MCF 10A (cell line): ENCODE data around the gene ACTL8. TPM values are rescaled to one million over a fixed set of nuclear protein-coding genes. Genes with fewer than 3 reads are reported as not detected.

Experiments
- BruUV-seq: library from RNA; stranded (reverse); fragments of 400-500 nt; replicated peaks from 2 replicates; lab custom pipeline; 2021; lab: Mats Ljungman, UMichigan
- CTCF ChIA-PET: fragments of 300-600 bp; sonication (Branson Sonifier 250); formaldehyde crosslinking; extraction: SDS; loops from one replicate; lab custom pipeline; 2021; ENCODE audit warnings: antibody characterized with exemption, inconsistent platforms; lab: Yijun Ruan, JAX
- POLR2A ChIA-PET: fragments of 300-600, 350-650 bp; sonication (Branson Sonifier 250); formaldehyde crosslinking; extraction: SDS; loops from one replicate; lab custom pipeline; 2020; ENCODE audit warnings: antibody characterized with exemption, inconsistent platforms; lab: Yijun Ruan, JAX
- DNase-seq: peaks from one replicate; pipeline ENCODE4 v3.0.0-alpha.2; 2018; ENCODE audit not compliant: unreplicated experiment
- H3K27ac Mint-ChIP-seq: one replicate; pipeline ENCODE4 v1.8.0; 2022; ENCODE audit warnings: mild to moderate bottlenecking, low read depth, mixed read lengths; ENCODE audit not compliant: unreplicated experiment
- H3K27me3 Mint-ChIP-seq: one replicate; pipeline ENCODE4 v1.8.0; 2022; ENCODE audit warnings: mixed read lengths; ENCODE audit not compliant: insufficient read depth, unreplicated experiment
- H3K36me3 Mint-ChIP-seq: one replicate; pipeline ENCODE4 v1.8.0; 2022; ENCODE audit warnings: mild to moderate bottlenecking, moderate library complexity, mixed read lengths; ENCODE audit not compliant: insufficient read depth, unreplicated experiment
- H3K4me1 Mint-ChIP-seq: one replicate; pipeline ENCODE4 v1.8.0; 2022; ENCODE audit warnings: mixed read lengths; ENCODE audit not compliant: insufficient read depth, unreplicated experiment
- H3K4me3 Mint-ChIP-seq: one replicate; pipeline ENCODE4 v1.8.0; 2022; ENCODE audit warnings: mild to moderate bottlenecking, moderate library complexity, mixed read lengths; ENCODE audit not compliant: unreplicated experiment
- H3K9me3 Mint-ChIP-seq: one replicate; pipeline ENCODE4 v1.8.0; 2022; ENCODE audit warnings: mixed read lengths; ENCODE audit not compliant: unreplicated experiment
- CTCF ChIP-seq: fragments of 200-600 bp; IDR thresholded peaks from one replicate; pipeline ENCODE4 v1.8.0; 2022; ENCODE audit warnings: antibody characterized with exemption, mild to moderate bottlenecking; ENCODE audit not compliant: unreplicated experiment
- intact Hi-C: fragments of 100-400 bp; cut with micrococcal nuclease; formaldehyde crosslinking; loops from 2 replicates; pipeline ENCODE4 v1.14.1; 2022
- total RNA-seq: library from RNA; stranded (reverse); gene quantifications from 2 replicates; pipeline ENCODE4 v1.2.3, GENCODE V29; 2022

The ACTL8 gene
- total RNA-seq, 1 experiment from 2014 or later = 0.23 TPM

- H3K27me3 Mint-ChIP-seq = peaks cover 12% of the 10 kb centered on the region
- no peaks in the 10 kb centered on the region for H3K4me1 Mint-ChIP-seq
- H3K4me3 Mint-ChIP-seq = no peak overlapping the region
- DNase-seq = no peak
- H3K9me3 Mint-ChIP-seq = no peaks in the 10 kb centered on the region
- intact Hi-C loops = no loop called here
- ChIA-PET POLR2A (no interaction called here), CTCF (no interaction called here)
- TF ChIP-seq CTCF = no peak
- no TSS peak for BruUV-seq
- no peak overlapping the region for H3K27ac Mint-ChIP-seq
- H3K36me3 Mint-ChIP-seq = no peaks in the 10 kb centered on the region
Observed at GRCh38 chr1:17711577-17711910, 43.6 kb upstream of the ACTL8 start.

DNA sequence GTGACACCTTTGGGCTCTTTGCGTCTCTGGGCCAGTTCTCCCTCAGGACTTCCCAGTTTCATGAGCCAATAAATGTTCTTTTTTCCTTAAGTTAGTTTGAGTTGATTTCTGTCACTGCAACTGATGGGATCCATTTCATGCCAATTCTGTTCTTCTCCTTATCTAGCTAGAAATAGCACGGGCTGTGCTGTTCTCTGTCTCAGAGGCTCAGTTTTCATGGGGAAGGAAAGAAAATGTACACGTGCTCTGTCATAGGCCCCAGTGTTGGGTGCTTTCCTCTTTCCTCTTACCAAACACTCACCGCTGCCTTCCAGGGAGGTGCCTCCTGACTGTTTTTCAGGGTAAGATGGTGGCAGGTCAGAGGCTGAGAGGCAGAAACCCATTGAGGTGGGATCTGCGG is 43.2 kb upstream of the ACTL8 start:
- POLR2A ChIA-PET = no interaction called here
- TF ChIP-seq CTCF = no peak
- Mint-ChIP-seq H3K36me3 (no peaks in the 10 kb centered on the region), H3K9me3 (no peaks in the 10 kb centered on the region), H3K27me3 (peaks cover 12% of the 10 kb centered on the region), H3K27ac (no peak overlapping the region), H3K4me3 (no peak overlapping the region), H3K4me1 (no peaks in the 10 kb centered on the region)
- CTCF ChIA-PET = no interaction called here
- no peak for DNase-seq
- intact Hi-C loops = no loop called here
- BruUV-seq = no TSS peak

DNA sequence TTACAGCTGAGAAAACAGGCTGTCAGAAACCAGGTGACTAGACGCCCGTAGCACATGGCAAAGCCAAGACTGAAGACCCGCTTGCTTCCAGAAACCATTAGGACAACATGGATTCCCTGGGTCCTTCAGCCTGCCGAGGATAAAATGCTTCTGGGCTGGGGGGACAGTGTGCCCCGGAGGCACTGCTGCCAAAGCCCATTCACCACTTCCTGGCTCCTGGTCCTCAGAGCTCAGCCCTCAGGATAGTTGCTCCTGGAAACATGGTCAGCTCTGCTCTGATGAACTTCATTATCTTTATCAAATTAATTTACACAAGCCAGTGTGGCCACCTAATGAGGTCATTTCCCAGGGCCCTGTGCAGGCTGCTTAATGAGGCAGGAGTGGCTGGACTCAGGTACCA is 41.1 kb upstream of the ACTL8 start:
- H3K36me3 Mint-ChIP-seq = no peaks in the 10 kb centered on the region
- H3K27me3 Mint-ChIP-seq = peaks cover 11% of the 10 kb centered on the region
- no TSS peak for BruUV-seq
- ChIA-PET POLR2A (no interaction called here), CTCF (interaction anchor here (0.6 kb wide), 1 partner anchor 878 kb away, joined by 3 read pairs; no protein-coding TSS in a partner anchor)
- no peaks in the 10 kb centered on the region for H3K9me3 Mint-ChIP-seq
- H3K27ac Mint-ChIP-seq = no peak overlapping the region
- H3K4me1 Mint-ChIP-seq = no peaks in the 10 kb centered on the region
- no peak overlapping the region for H3K4me3 Mint-ChIP-seq
- DNase-seq = no peak
- intact Hi-C loops = no loop called here
- TF ChIP-seq CTCF = no peak

DNA sequence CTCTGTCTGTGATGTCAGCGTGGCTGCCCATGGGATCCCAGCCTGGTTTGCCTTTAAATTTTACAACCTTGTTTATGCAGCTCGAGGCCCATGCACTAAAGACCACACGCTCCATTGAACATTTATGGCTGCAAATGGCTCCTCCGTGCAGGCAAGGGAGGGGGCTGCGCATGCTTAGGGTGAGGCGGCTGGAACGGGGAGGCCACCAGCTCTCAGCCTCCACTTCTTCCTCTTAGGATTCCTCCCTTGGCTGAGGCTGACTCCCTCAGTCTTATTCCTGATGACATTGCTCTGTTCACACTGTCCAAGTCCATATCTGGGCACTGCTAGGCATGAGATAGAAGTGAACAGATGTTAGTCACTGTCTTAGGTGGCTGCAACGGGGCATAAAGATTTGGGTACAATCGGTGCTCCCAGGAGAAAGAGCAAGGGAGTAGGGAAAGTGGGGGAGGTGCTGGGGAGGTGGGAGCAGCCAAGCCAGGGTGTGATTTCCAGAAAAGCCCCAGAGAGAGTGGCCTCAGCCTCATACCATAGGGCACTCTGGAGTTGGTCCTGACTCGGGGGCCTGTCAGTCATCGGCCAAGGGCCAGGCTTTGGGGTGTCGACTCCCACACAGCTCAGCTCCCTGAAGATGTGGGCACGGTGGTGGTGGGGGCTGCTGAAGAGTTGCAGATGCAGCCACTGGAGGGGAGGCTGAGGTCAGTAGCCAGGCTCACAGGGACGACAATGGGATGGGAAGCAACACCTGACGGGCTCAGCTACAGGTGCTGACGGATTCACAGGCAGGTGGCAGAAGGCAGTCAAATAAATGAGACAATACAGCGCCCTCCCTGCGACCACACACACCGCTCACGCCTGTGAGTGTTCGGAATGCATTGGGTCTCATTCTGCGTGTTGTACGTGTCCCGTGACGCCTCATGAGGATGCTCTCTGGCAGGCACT is 37.3 kb upstream of the ACTL8 start:
- no peak overlapping the region for H3K27ac Mint-ChIP-seq
- DNase-seq = no peak
- H3K27me3 Mint-ChIP-seq = peaks cover 11% of the 10 kb centered on the region
- BruUV-seq = no TSS peak
- intact Hi-C loops = no loop called here
- H3K9me3 Mint-ChIP-seq = no peaks in the 10 kb centered on the region
- POLR2A ChIA-PET = no interaction called here
- H3K4me3 Mint-ChIP-seq = no peak overlapping the region
- H3K36me3 Mint-ChIP-seq = no peaks in the 10 kb centered on the region
- no peaks in the 10 kb centered on the region for H3K4me1 Mint-ChIP-seq
- TF ChIP-seq CTCF = no peak
- CTCF ChIA-PET = no interaction called here
